Melanocyte of skin (primary cell): Measurements from ENCODE around the gene PPA2. TPM values are rescaled to one million over a fixed set of nuclear protein-coding genes. Genes with fewer than 3 reads are reported as not detected.

Experiments
- small RNA-seq, 2 donors: library from RNA; depleted of rRNA; stranded (forward); fragments of <200 nt; gene quantifications; one replicate each; pipeline ENCODE3, GENCODE V24; 2012
- total RNA-seq, 2 donors: library from RNA; depleted of rRNA; stranded (reverse); fragments of >200 nt; gene quantifications; 2 replicates each; pipeline ENCODE4 v1.2.3, GENCODE V29; 2012

PPA2 gene
- total RNA-seq, result 10 to 100 TPM; 52.0 to 79.2 TPM

GRCh38 chr4:105473324-105474098 lies at the start of gene PPA2:
PPA2 (minus strand) TSS chr4:105474062; CDS start chr4:105474050, 12 bp downstream.

Small RNA genes within 50 kb of the gene (small RNA-seq; reads per million reads assigned to genes)
- gene RNU6-553P, result 0 reads per million in 2 donors

Other genes with a start within 250 kb of the PPA2 start
- gene ARHGEF38, start 78.6 kb upstream of the PPA2 start, total RNA-seq, result under 1 TPM in 1 of 2 donors, not detected in 1; under 0.01 TPM
- gene INTS12, start 234.6 kb upstream of the PPA2 start, total RNA-seq, result 10 to 100 TPM; 21.6 to 24.1 TPM
- 10 to 100 TPM; 14.5 to 24.3 TPM for gene GSTCD, start 234.7 kb upstream of the PPA2 start, total RNA-seq